HG03159 (cell line): ENCODE measurements around the gene MCOLN1.

Source experiments
- ATAC-seq: cut with Tn5 transposase; IDR thresholded peaks from one replicate; pipeline ENCODE4 v1.9.1; 2021; ENCODE audit warnings: mild to moderate bottlenecking, moderate library complexity; ENCODE audit not compliant: unreplicated experiment

MCOLN1 gene

DNA sequence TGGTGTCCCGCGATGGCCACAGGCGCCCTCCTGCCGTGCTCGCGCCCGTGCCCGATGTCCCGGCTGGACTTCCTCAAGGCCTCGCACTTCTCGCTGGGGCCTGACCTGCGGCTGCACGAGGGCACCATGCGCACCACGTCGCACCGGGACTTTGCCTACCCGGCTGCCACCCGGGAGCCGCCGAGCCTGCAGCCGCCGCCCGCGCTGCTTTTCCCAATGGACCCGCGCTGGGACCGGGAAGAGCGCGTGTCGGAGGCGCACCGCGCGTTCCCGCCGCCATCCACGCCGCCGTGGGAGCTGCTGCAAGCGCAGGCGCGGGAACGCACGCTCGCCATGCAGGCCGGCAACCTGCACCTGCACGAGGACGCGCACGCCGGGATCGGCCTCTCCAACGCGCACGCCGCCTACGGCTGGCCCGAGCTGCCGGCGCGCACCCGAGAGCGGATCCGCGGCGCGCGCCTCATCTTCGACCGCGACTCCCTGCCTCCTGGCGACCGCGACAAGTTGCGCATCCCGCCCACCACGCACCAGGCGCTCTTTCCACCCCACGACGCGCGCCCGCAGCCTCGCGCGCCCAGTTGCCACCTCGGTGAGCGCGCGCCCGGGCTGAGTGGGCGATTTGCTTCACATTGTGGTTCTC, 21.5 kb upstream of the MCOLN1 start:
- ATAC-seq: no peak

DNA sequence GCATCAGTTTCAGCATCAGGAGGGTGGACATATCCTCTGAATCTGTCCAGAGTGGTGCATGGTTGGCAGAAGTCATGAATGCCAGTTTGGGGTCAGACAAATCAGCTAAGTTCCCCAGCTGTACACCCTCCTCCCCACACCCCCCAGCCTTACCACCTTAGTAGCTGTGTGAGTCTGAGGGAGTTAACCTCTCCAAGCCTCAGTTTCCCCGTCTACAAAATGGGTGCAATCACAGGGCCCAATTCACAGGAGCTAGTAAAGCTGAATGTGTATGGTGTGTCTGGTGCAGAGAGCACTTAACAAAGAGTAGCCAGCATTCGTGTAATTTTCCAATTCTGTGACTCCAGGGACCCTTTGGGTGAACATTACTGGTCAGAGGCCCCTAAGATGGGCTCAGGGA, 19.9 kb upstream of the MCOLN1 start:
- no peak for ATAC-seq

DNA sequence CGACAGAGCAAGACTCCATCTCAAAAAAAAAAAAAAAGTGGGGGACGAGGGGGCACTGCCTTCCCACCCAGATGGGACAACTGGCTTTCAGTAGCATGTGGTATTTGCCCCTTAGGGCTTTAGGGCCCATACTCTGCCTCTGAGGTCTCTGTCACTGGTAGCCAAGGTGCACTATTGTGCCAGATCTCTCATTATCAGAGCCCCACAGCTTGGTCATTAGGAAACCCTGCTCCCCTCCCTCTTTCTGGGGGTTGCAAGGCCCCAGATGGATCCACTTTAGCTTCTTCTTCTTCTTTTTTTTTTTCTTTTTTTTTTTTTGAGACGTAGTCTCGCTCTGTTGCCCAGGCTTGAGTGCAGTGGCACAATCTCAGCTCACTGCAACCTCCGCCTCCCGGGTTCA, 17.7 kb upstream of the MCOLN1 start:
- no peak for ATAC-seq

DNA sequence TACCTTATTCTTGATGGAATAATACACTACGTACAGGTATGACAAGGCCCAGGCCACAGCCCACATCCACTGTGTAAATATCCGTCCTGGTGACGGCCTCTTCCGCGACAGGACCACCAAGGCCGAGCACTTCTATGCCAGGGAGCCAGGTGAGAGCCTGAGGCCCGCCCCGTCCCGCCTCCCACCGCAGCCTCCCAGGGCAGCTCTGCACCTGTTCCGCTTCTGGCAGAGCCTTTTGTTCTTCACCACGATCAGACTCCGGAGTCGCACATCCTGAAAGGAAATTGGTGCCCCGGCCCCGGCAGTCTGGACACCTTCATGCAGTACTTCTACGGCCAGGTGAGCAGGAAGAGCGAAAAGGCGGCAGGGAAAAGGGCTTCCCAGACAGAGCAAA, 17.1 kb upstream of the MCOLN1 start:
- no peak for ATAC-seq

DNA sequence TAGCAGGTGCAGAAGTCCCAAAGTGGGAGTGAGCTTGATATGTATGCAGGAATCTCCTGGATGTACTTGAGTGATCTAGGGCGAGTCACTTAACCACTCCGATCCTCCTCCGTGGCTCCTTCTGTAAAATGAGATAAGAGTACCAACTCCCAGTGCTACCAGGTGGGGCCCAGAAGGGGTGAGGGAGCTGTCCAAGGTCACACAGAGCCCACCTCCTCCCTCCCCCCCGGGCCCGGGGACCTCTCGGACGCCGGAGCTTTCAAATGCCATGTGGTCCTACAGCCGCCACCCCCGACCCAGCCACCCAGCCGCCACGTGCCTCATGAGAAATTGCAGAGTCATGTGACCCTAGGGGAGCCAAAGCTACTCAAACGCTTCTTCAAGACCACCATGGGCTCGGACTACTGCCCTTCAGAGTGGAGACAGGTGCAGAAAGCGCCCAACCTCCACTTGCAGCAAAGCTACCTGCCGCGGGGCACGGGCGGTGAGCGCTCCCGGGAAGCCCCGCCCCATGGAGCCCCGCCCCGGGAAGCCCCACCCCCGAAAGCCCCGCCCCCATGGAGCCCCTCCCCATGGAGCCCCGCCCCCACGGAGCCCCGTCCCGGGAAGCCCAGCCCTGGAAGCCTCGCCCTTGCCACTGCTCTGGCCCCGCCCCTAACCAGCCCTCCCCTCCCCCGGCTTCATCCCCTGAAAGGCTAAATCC, 16.6 kb upstream of the MCOLN1 start:
- ATAC-seq: no peak

DNA sequence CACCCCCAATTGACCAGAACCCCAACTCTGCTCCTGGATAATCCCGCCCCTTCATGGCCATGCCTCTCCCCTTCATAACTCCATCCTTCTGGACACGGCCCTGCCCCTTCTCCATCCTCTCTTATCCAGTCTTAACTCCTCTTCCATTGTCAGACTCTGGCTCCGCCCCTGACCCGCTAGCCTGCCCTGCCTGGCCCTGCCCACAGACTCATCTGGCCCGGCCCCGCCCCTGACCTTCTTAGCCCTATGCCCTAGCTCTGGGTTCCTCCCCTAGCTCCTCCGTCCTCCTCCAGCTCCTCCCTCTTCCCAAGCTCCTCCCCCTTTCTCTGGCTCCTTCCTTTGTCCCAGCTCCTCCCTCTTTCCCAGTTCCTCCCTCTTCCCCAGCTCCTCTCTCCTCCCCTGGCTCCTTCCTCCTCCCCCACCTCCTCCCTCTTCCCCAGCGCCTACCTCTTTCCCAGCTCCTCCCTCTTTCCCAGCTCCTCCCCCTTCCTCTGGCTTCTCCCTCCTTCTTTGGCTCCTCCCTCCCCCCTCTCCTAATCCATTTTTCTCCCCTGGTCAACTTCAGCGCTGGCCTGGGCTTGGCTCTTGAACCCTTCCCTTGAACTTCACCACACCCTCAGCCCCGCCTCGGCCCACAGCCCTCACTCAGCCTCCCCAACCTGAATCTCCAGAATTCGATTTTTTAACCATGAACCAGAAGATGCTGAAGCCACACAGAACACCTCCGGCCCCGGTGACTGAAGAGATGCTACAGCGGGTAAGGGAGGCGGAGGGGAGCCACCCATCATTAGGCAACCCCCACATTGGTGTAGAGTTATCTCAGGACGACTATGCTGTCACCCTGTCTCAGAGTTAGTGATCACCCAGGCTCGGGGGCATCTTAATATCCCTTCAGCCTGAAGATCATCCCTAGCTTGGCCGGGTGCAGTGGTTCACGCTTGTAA, 15.8 kb upstream of the MCOLN1 start:
- ATAC-seq: no peak

DNA sequence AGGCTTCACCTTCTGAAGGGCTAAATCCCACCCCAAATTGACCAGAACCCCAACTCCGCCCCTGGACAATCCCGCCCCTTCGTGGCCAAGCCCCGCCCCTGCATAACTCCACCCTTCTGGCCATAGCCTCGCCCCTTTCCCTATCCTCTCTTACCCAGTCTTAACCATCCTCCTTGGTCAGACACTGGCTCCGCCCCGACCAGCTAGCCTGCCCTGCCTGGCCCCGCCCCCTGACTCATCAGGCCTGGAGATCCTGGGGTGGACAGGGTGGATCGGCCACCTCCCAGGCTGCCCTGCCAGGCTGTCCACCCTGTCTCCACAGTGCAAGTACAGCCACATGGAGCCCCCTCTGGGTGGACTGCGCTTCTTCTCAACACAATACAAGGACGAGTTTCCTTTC, 14.5 kb upstream of the MCOLN1 start:
- ATAC-seq: no peak

DNA sequence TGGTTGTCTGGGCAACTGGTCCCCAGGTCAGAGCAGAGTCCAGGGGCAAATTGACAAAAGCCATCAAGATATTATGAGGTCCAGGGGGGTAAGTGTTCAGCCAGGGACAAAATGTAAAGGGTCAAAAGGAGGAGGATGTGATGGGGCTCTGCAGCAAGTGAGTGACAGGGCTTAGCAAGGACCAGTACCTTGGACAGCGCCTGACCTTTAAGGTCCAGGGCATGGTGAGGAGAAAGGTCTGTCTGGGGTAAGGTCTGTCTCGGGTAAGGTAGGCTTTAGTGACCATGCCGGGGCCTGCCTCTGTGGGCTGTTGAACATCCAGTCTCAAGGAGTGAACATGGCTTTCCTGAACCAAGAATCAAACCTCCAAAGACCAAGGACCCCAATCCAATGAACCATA, 12.8 kb upstream of the MCOLN1 start:
- no peak for ATAC-seq

DNA sequence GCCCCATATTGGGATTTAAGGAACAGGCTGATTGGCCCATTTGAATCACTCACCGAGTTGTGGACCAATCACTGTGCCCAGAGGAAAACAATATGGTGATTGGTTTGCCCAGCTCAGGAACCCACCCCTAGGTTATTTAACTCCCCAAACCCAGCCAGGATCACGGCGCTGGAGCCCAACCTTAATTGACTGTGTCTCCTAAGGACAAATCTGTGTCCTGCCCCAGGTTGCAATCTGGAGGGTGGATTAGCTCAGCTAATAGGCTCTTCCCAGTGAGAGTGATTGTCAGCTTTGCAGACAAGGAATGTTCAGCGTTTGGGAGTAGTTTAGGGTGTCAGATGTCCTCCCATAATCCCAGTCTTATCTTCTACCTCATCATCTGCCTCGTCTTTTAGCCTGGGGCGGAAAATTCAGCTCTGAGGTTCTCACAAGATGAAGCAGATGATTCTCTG, 10.0 kb upstream of the MCOLN1 start:
- no peak for ATAC-seq

DNA sequence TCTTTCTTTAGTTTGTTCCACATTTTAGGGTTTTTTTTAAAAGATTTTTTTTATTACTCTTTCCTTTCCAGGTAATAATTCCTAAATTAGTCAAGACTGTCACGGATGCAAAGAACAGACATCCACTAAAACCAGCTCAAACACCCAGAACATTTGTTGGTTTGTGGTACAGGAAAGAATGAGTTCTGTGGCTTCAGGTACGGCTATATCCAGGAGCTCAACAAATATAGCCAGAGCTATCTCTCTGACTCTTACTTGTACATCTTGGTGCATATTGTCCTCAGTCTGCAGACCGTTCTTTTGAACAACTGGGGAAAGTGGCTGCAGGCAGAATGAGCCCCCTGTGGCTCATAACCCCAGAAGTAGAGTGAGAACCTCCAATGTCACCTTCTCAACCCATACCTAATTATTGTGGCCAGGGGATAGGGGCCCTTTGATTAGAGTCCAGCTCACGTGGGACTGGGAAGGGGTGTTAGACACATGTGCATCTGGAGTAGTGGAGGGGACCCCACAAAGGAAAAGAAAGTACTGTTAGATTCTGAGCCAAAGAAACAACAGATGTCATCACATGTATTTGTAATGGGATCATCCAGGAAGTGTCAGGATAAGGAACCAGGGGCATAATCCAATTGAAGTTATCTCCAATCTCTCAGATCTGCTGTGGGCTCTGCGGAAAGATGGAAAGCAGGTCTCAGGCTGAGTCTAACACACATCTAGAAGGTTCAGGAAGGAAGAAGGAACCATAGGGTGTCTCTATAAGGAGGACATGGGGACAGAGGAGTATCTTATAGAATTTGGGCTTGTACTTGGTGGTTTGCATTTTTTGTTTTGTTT, 8.4 kb upstream of the MCOLN1 start:
- no peak for ATAC-seq

DNA sequence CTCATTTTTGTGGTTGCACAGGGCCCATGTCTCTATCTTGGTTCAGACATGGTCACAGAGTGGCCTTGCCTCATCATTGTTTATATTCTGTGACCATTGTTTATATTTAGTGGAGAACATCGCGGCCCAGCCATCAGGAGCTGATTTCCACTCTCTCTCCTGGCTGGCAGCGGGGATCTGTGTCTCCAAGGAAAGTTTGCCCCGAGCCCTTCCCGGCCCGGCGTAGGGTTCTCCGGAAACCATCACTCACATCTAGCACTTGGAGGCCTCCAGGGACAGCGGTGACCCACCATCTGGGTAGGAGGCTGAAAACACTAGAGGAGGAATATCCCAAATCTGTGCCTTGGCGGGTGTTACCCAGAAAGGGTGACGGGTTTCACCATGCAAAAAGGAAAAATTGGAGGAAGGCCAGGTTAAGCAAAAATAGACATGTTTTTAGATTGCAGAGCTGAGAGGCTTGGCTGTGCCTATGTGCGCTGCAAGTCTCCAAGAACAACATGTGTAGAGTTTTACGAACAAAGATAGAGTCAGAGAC, 7.2 kb upstream of the MCOLN1 start:
- ATAC-seq: no peak

DNA sequence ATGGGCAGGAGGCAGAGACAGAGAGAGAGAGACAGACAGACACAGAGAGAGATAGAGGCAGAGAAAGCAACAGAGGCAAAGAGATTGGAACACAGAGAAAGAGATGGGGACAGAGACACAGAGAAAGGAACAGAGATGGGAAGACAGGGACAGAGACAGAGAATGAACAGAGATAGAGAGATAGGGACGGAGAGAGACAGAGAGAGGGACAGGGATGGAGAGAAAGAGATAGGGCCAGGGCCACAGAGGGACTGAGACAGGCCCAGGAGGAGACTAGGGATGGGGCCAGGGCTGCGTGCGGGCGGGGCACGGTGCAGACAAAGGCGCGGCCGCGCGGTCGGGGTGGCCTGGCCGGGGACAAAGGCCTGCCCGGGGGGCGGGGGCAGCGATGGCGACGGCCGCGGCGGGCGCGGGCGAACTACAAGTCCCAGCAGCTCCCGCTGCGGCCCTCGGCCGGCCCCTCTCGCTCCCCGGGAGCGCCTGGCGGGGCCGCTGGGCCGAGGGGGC, 6.7 kb upstream of the MCOLN1 start, which contains the start of gene ZNF358:
Gene ZNF358 (plus strand): TSS at position 459 of the 507 bp plus-strand sequence. CDS start 3,140 bp downstream, outside the sequence.
- no peak for ATAC-seq

DNA sequence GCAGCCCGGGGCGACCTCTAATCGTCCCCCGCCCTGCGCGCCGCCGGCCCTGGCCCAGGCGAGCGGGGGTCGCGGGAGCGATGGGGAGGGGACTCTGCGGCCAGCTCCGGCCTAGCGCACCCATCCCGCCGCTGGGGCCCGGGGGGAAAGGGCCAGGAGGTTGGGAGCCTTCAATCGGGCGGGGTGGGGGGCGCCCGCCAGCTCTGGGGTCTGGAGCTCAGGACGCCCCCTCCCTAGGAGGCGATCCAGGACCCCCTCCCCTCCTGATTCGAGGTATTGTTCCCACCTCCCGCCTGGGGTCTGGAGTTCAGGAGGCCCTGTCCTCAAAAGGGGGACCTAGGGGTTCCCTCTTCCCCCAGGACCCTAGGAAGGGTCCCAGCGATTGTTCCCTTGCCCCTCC, 6.1 kb upstream of the MCOLN1 start:
- ATAC-seq: no peak

DNA sequence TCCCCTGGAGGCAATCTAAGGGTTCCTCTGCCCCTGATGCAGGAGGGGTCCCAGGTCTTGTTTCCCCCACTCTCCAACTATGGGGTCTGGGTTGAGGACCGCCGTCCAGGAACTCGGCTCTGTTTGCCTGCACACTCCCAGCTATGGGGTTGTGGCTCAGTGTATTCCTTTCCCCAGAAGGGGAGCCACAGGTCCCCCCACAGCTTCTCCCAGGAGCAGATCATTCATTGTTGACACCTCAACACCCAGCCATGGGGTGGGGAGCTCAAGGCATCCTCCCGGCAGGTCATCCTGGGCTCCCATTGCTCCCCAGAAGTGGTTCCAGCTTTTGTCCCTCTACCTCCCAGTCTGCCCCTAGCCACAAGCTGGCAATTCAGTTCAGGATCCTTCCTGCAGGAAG, 5.5 kb upstream of the MCOLN1 start:
- ATAC-seq: no peak

DNA sequence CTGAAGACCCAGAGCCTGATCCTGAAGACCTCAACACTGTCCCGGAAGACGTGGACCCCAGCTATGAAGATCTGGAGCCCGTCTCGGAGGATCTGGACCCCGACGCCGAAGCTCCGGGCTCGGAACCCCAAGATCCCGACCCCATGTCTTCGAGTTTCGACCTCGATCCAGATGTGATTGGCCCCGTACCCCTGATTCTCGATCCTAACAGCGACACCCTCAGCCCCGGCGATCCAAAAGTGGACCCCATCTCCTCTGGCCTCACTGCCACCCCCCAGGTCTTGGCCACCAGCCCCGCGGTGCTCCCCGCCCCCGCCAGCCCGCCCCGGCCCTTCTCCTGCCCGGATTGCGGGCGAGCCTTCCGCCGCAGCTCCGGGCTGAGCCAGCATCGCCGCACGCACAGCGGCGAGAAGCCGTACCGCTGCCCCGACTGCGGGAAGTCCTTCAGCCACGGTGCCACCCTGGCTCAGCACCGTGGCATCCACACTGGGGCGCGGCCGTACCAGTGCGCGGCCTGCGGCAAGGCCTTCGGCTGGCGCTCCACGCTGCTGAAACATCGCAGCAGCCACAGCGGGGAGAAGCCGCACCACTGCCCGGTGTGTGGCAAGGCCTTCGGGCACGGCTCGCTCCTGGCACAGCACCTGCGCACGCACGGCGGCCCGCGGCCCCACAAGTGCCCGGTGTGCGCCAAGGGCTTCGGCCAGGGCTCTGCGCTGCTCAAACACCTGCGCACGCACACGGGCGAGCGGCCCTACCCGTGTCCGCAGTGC, 2.9 kb upstream of the MCOLN1 start:
- ATAC-seq: no peak

DNA sequence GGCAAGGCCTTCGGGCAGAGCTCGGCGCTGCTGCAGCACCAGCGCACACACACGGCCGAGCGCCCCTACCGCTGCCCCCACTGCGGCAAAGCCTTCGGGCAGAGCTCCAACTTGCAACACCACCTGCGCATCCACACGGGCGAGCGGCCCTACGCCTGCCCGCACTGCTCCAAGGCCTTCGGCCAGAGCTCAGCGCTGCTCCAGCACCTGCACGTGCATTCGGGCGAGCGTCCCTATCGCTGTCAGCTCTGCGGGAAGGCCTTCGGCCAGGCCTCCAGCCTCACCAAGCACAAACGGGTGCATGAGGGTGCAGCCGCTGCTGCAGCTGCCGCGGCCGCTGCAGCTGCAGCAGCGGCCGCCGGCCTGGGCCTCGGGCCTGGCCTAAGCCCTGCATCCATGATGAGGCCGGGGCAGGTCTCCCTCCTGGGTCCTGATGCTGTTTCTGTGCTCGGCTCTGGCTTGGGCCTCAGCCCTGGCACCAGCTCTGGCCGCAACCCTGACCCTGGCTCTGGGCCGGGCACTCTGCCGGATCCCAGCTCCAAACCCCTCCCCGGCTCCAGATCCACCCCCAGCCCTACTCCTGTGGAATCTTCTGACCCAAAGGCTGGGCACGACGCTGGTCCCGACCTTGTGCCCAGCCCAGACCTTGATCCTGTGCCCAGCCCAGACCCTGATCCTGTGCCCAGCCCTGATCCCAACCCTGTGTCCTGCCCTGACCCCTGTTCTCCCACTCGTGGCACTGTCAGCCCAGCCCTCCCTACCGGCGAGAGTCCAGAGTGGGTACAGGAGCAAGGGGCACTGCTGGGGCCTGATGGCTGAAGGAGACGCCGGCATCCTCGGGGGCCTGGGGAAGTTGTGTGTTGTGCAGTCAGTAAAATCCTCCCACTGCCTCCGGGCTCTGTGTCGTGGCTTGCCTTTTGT, 2.0 kb upstream of the MCOLN1 start:
- ATAC-seq: no peak

DNA sequence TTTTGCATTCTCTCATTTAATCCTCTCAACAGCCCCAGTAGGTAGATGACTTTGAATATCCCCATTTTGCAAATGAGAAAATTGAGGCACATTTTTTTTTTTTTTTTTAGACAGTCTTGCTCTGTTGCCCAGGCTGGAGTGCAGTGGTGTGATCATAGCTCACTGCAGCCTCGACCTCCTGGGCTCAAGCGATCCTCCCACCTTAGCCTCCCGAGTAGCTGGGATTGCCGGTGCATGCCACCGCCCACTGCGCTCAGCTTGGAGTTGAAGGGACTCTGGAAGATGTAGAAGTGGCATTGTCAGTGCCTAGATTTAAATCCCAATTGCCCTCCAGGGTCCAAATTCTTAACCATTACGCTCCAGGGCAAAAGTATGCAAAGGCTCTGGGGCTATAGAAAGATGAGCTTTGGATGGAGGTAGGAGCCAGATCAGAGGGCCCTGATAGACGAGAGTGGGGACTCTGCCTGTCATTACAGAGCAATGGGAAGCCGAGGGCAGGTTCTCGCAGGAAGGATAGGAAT, 813 bp upstream of the MCOLN1 start:
- ATAC-seq: no peak
